ENCODE measurements around the gene MINDY3.
"Not testable (repeated sequence)": the region's sequence is repeated elsewhere in the genome, so short reads cannot be mapped to it uniquely, and the experiment has no call there.

MINDY3 gene

DNA sequence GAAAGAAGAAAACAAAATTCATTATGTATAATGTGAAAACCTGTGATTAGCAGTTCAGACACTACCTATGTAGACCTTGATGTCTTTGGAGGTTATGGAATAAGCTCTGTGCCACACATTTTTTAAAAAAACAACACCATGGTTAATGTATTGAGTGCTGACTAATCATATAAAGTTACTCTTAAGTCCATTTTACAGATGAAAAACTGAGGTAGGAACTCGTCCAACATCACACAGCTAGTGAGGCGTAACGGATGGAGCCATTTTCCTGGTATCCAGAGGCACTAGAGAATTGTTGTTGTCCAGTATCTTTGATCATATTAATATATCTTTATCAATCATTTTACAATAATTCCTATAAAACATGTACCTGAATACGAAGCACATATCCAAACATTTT, 67.5 kb downstream of the MINDY3 start:
- Histone ChIP-seq H3K9me3 (no peaks in the 10 kb centered on the region), H3K36me3 (replicated peaks) (0 out of 2 replicates have a peak, but pooled peaks cover under 1% of the 10 kb centered on the region), H3K4me1 (no peaks in the 10 kb centered on the region; the same call in 1 of the 2 replicates), H3K4me3 (no peak overlapping the region), H3K27me3 (ENCODE audit: low read depth) (no peaks in the 10 kb centered on the region)
- no peak for DNase-seq (ENCODE audit: low spot score in 2 of 2)
- in situ Hi-C loops (cut with MboI; ENCODE audit: low sequenced_read_pairs), result no loop called here

DNA sequence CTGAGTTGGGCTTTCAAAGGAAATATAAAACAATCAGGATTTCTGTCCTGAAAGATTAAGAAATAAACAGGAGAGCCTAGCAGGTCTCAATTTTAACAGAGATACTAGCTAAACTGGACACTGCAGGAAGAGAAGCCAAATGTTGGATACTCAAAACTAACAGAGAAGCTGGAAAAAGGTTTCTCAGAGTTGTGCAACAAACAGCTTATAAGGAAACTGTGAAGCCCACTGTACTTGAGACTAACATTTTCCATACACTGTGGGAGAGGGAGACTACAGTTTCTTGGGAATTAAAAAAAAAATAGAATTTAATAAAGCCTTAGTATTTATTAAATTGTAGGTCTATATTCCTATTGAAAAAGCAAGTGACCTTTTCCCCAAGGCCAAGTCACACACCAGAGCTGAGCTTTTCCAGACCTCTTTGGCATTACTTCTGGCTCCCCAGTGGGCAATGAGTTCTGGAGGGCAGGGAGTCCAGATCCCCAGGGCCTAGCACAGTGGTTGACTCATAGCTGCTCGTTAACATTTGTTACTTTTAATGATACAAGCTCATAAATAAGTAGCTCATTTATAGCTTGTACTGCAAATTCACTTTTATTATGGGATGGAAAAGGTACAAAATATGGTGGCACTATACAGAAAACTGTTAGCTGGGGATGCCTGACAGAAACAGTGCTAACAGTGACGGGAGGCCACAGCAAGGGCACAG, 68.3 kb downstream of the MINDY3 start:
- no peaks in the 10 kb centered on the region for H3K27me3 ChIP-seq (ENCODE audit: low read depth)
- DNase-seq (ENCODE audit: low spot score in 2 of 2), result no peak
- H3K36me3 ChIP-seq (replicated peaks), result 0 out of 2 replicates have a peak, but pooled peaks cover 3% of the 10 kb centered on the region
- no peaks in the 10 kb centered on the region for H3K9me3 ChIP-seq
- no peaks in the 10 kb centered on the region; the same call in 1 of the 2 replicates for H3K4me1 ChIP-seq
- no peak overlapping the region for H3K4me3 ChIP-seq
- in situ Hi-C loops (cut with MboI; ENCODE audit: low sequenced_read_pairs), result no loop called here

DNA sequence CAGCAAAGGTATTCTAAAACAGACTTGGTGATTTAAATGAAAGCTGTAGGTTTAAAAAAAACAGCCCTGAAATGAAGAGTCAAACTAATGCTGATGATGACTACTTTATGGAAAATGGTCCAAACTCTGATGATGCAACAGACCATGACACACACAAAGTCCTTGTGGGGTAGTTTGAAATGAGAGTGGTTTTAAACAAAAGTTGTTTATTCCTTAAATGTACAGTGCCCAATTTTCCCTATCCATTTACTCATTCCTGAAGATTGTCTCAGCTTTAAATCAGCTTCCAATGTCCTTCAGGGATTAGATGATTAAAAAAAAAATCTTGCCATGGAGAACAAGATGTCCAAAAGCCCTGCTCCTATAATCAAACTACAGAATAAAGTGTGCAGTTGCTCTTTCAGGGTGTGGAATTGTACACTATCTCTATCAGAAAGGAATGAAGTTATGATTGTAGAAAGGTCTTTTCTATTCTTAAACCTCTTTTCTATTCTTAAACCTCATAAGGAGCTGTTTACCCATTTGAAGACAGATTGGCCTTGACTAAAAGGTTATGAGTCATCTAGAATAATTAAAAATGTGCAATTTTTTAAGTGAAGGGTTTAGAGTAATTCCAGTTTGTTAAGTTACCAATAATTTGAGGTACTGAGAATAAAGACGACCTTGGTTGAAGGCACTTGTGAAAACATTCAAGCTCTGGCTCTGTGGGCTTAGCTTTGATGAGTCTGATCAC, 70.3 kb downstream of the MINDY3 start:
- DNase-seq (ENCODE audit: low spot score in 2 of 2), result no peak
- Histone ChIP-seq H3K36me3 (replicated peaks) (0 out of 2 replicates have a peak, but pooled peaks cover 3% of the 10 kb centered on the region), H3K4me1 (no peaks in the 10 kb centered on the region; the same call in 1 of the 2 replicates), H3K27me3 (ENCODE audit: low read depth) (no peaks in the 10 kb centered on the region), H3K9me3 (no peaks in the 10 kb centered on the region), H3K4me3 (no peak overlapping the region)
- in situ Hi-C loops (cut with MboI; ENCODE audit: low sequenced_read_pairs), result no loop called here

DNA sequence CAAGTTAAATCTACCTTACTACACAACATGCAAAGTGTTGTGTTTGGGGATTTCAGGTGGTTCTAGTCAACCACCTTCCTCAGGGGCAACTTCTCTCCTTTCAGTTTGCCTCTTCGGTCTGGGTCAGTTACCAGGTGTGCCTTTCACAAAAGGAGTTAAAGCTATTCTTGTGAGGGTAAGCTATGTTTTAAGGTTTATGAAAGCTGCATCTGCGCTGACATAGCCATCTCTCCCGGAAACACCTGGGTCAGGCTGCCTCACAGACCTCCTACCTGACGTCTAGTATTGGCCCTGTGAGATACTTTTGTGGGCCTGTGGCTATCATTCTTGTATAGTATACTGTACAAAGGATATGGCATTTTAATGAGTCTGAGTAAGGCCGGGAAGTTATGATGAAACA, 72.9 kb downstream of the MINDY3 start:
- H3K9me3 ChIP-seq, result no peaks in the 10 kb centered on the region
- H3K36me3 ChIP-seq (replicated peaks), result 0 out of 2 replicates have a peak, but pooled peaks cover 3% of the 10 kb centered on the region
- H3K27me3 ChIP-seq (ENCODE audit: low read depth), result no peaks in the 10 kb centered on the region
- in situ Hi-C loops (cut with MboI; ENCODE audit: low sequenced_read_pairs), result no loop called here
- H3K4me1 ChIP-seq, result peaks cover 4% of the 10 kb centered on the region
- no peak overlapping the region for H3K4me3 ChIP-seq
- DNase-seq (ENCODE audit: low spot score in 2 of 2), result no peak

DNA sequence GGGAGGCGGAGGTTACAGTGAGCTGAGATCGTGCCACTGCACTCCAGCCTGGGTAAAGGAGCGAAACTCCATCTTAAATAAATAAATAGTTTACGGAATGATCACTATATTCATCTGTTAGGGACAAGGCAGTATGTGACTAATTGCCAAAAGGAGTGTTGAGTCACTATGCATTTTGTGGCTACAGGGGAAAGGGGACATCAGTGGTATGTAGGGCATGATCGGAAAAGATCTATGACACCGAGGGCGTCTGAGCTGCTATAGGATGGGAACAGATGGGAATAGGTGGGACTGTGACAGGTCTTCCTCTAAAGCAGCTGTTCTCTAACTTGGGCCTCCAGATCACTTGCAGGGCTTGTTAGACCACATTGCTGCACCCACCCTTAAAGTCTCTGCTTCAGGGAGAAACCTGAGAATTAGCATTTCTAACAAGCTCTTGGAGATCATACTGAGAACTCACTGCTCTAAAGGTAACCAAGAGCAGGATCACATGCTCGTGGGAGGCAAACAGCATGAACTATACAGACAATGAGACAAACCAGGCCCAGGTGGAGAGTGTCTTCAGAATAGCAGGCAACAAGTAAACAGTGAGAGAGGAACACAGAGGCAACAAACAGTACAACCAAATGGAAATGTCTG, 75.5 kb downstream of the MINDY3 start:
- H3K36me3 ChIP-seq (replicated peaks), result 0 out of 2 replicates have a peak, but pooled peaks cover 3% of the 10 kb centered on the region
- peaks cover 4% of the 10 kb centered on the region for H3K4me1 ChIP-seq
- DNase-seq (ENCODE audit: low spot score in 2 of 2), result no peak
- H3K4me3 ChIP-seq, result no peak overlapping the region
- no peaks in the 10 kb centered on the region for H3K9me3 ChIP-seq
- in situ Hi-C loops (cut with MboI; ENCODE audit: low sequenced_read_pairs), result no loop called here
- H3K27me3 ChIP-seq (ENCODE audit: low read depth), result no peaks in the 10 kb centered on the region

DNA sequence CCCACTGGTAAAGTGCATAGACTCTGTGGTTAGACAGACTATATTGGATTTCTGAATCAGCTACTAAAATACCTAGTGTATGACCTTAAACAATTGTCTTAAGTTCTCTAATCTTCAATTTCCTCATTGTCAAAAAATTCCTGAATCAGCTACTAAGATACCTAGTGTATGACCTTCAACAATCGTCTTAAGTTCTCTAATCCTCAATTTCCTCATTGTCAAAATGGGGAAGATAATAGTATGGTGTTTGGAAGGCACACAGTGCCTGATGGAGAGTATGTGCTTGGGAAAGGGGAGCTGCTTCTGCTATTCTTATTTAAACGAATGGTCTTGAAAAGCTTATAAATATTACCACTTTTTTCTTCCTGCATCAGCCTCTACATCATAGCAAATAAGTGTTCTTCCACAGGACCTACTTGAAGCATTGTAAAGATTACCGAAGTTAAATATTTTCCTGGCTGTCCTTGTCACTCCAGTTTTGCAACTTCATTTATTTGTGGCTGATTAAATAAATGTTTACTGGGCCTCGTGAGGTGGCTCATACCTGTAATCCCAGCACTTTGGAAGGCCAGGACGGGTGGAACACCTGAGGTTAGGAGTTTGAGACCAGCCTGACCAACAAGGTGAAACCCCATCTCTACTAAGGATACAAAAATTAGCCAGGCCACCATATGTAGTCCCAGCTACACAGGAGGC, 76.2 kb downstream of the MINDY3 start:
- Histone ChIP-seq H3K4me3 (no peak overlapping the region), H3K4me1 (peaks cover 4% of the 10 kb centered on the region; the same call in 1 of the 2 replicates), H3K36me3 (replicated peaks) (0 out of 2 replicates have a peak, but pooled peaks cover 3% of the 10 kb centered on the region), H3K27me3 (ENCODE audit: low read depth) (no peaks in the 10 kb centered on the region), H3K9me3 (no peaks in the 10 kb centered on the region)
- in situ Hi-C loops (cut with MboI; ENCODE audit: low sequenced_read_pairs), result no loop called here
- DNase-seq (ENCODE audit: low spot score in 2 of 2), result peak in 1 of 2 experiments; percentile 13

DNA sequence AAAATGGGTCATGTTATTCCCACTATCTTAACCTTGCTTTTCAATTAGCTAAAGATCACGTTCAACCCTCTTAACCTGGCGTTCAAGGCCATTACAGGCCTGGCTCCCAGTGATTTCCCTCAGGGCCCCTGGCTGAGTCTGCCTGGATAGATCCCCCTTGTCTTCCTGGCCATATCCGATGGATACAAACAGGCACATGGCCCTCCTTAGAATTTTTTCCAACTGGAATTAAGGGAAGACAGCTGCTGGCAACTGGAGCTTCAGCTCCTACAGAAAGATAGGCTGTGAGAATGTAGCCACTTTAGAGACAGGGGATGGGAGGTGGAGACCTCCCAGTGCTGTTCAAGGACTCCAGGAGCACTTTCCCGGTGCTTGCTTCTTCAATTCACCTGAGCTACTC, 77.5 kb downstream of the MINDY3 start:
- Histone ChIP-seq H3K4me3 (no peak overlapping the region), H3K9me3 (no peaks in the 10 kb centered on the region), H3K4me1 (peaks cover 4% of the 10 kb centered on the region; the same call in 1 of the 2 replicates), H3K36me3 (replicated peaks) (0 out of 2 replicates have a peak, but pooled peaks cover 2% of the 10 kb centered on the region), H3K27me3 (ENCODE audit: low read depth) (no peaks in the 10 kb centered on the region)
- in situ Hi-C loops (cut with MboI; ENCODE audit: low sequenced_read_pairs), result no loop called here
- DNase-seq (ENCODE audit: low spot score in 2 of 2), result no peak

DNA sequence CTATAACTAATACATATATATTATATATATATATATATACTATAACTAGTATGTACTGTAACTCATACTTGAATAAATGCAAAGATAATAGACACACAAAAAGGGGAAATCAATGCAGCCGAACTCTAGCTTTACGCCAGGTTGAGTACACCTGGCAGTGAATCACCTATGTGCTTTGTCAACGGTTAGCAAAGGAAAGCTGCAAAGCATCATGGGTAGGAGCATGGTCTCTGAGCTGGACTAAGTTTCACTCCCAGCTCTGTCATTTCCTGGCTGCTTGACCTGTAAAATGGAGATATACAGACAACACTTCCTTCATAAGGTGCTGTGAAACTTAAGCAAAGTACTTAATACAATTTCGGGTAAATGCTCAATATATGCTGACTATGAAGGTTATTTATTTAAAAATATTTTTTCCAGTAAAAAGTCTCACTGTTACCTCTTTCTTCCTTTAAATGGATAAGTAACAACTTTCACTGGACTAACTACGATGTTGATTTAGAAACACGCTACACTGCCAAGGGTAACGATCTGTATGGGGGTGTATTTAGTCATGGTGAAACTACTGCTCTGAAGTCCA, 78.8 kb downstream of the MINDY3 start:
- Histone ChIP-seq H3K4me1 (peaks cover 4% of the 10 kb centered on the region; the same call in 1 of the 2 replicates), H3K9me3 (no peaks in the 10 kb centered on the region), H3K27me3 (ENCODE audit: low read depth) (no peaks in the 10 kb centered on the region), H3K36me3 (replicated peaks) (no peaks in the 10 kb centered on the region; the same call in 1 of the 2 replicates), H3K4me3 (no peak overlapping the region)
- in situ Hi-C loops (cut with MboI; ENCODE audit: low sequenced_read_pairs), result no loop called here
- no peak for DNase-seq (ENCODE audit: low spot score in 2 of 2)

DNA sequence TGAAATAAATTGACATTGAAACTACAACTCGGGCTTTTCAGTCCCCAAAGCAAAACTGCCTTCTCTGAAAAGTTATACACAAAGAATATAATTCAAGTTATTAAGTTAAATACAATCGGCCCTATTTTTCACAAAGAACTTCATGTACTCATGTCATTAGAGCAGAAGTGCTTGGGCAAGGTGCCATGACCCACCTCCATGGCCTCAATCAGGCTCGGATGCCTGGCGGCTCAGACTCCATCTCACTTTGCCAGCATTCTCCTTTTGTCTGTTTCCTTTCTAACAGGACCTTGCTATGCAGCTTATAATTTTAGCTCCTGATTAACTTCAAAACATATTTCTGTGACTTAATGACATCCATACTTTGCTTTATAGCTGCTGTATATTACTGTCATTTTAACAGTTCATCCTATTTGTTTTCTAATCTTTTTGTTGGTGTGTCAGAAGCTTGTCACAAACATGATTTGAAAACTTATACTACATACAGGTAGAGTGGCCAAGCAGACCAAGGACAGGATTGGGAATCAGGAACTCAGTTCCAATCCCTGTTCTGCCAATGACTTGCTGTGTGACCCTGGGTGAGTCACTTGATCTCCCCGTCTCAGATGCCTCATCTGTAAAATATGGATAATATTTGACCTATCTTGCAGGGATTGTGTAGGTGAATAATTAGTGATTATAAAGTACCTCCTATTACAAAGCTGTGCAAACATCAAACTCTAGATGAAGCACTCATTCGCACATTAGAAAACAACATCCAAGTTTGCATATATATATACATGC, 79.8 kb downstream of the MINDY3 start:
- in situ Hi-C loops (cut with MboI; ENCODE audit: low sequenced_read_pairs), result no loop called here
- H3K36me3 ChIP-seq (replicated peaks), result no peaks in the 10 kb centered on the region; the same call in 1 of the 2 replicates

DNA sequence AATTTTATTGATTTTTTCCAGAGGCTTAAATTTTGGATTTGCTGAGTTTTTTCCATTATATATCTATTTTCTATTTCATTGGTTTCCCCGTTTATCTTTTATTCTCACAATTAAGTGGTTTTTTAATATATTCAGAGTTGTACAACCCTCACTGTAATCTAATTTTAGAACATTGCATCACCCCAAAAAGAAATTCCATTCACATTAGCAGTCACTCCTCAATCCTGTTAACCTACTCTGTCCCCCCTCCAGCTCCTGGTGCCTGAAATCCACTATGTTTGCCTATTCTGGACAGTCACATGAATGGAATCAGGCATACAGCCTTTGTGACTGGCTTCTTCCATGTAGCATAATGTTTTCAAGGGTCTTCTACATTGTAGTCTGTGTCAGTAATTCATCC, 84.8 kb downstream of the MINDY3 start:
- in situ Hi-C loops (cut with MboI; ENCODE audit: low sequenced_read_pairs), result no loop called here
- H3K4me3 ChIP-seq, result no peak overlapping the region
- no peaks in the 10 kb centered on the region for H3K9me3 ChIP-seq
- H3K27me3 ChIP-seq (ENCODE audit: low read depth), result no peaks in the 10 kb centered on the region
- no peaks in the 10 kb centered on the region for H3K4me1 ChIP-seq
- no peak for DNase-seq (ENCODE audit: low spot score in 2 of 2)
- no peaks in the 10 kb centered on the region; the same call in 1 of the 2 replicates for H3K36me3 ChIP-seq (replicated peaks)

More for the DNA sequence above, 79.8 kb downstream of the MINDY3 start:
- Histone ChIP-seq H3K9me3 (no peaks in the 10 kb centered on the region), H3K27me3 (ENCODE audit: low read depth) (no peaks in the 10 kb centered on the region), H3K4me1 (peaks cover 4% of the 10 kb centered on the region; the same call in 1 of the 2 replicates), H3K4me3 (no peak overlapping the region)
- no peak for DNase-seq (ENCODE audit: low spot score in 2 of 2)

DNA sequence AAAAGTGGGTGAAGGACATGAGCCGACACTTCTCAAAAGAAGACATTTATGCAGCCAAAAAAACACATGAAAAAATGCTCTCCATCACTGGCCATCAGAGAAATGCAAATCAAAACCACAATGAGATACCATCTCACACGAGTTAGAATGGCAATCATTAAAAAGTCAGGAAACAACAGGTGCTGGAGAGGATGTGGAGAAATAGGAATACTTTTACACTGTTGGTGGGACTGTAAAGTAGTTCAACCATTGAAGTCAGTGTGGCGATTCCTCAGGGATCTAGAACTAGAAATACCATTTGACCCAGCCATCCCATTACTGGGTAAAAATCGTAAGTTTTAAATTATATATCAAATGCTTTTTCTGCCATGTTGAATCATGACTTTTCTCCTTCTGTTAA, 85.8 kb downstream of the MINDY3 start:
- H3K36me3 ChIP-seq (replicated peaks); DNase-seq (ENCODE audit: low spot score in 2 of 2); H3K9me3 ChIP-seq; H3K4me3 ChIP-seq; H3K4me1 ChIP-seq; in situ Hi-C loops (cut with MboI; ENCODE audit: low sequenced_read_pairs); H3K27me3 ChIP-seq (ENCODE audit: low read depth): not testable (repeated sequence)

DNA sequence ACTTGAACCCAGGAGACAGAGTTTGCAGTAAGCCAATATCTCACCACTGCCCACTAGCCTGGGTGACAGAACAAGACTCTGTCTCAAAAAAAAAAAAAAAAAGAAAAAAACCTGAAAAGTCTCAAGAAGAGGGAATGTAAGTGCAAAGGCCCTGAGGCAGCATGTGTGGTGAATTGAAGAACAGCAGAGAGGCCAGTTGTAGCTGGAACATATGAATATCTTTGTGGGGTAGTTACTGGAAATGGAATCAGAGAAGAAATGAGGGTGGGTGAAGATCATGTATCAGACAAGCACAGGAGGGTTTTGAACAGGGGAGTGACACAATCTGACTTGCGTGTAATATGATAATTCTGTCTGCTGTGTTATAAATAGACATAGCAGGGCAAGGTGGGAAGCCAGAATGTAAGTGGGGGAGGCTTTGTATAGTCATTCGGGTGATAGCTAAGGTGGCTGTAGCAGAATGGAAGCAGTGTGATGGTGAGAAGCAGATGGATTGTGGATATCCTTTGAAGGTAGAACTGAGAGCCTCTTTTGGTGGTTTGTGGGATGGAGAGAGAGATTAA, 95.3 kb downstream of the MINDY3 start:
- in situ Hi-C loops (cut with MboI; ENCODE audit: low sequenced_read_pairs), result no loop called here
- no peak for DNase-seq (ENCODE audit: low spot score in 2 of 2)
- Histone ChIP-seq H3K4me1 (no peaks in the 10 kb centered on the region), H3K4me3 (no peak overlapping the region), H3K36me3 (replicated peaks) (no peaks in the 10 kb centered on the region), H3K9me3 (no peaks in the 10 kb centered on the region), H3K27me3 (ENCODE audit: low read depth) (no peaks in the 10 kb centered on the region)

Measured in HAP-1 (cell line).